Sigmoid colon (tissue), 7 donors: Measurements from ENCODE around the gene PTK7. TPM values are rescaled to one million over a fixed set of nuclear protein-coding genes. Genes with fewer than 3 reads are reported as not detected.

Source experiments
- DNase-seq: peaks from one replicate; pipeline ENCODE4 v3.0.0-alpha.2; 2019
- H3K27ac ChIP-seq, 4 donors: fragments of 200-600 bp; sonication (generic); one replicate each; pipeline ENCODE4 v1.5.1; 2016 to 2019; ENCODE audit warnings: mild to moderate bottlenecking in 1 of 4
- H3K27me3 ChIP-seq, 3 donors: fragments of 200-600 bp; sonication (generic); one replicate each; pipeline ENCODE4 v1.5.1; 2019; ENCODE audit warnings: mild to moderate bottlenecking in 1 of 3
- H3K36me3 ChIP-seq, 4 donors: fragments of 200-600 bp; sonication (generic); one replicate each; pipeline ENCODE4 v1.5.1; 2016 to 2019
- H3K4me1 ChIP-seq, 4 donors: fragments of 200-600 bp; sonication (generic); one replicate each; pipeline ENCODE4 v1.5.1; 2017 to 2019
- H3K4me3 ChIP-seq, 4 donors: fragments of 200-600 bp; sonication (generic); one replicate each; pipeline ENCODE4 v1.5.1; 2017 to 2019; ENCODE audit warnings: mild to moderate bottlenecking in 2 of 4, moderate library complexity in 1 of 4
- H3K9me3 ChIP-seq, 4 donors: fragments of 200-600 bp in 3 of 4; sonication (generic) in 3 of 4; one replicate each; pipeline versions ENCODE4 v1.5.1 to v1.6.1; 2013 to 2019
- EP300 ChIP-seq, 4 donors: sonication (generic); formaldehyde crosslinking; IDR thresholded peaks; one replicate each; pipeline ENCODE4 v1.6.1; 2017; ENCODE audit warnings: antibody characterized with exemption in 4 of 4
- POLR2A ChIP-seq, 2 donors: fragments of 450-650 bp; IDR thresholded peaks; one replicate each; pipeline ENCODE4 v1.6.1; 2016; ENCODE audit warnings: antibody characterized with exemption in 2 of 2, mild to moderate bottlenecking in 2 of 2, moderate library complexity in 2 of 2
- POLR2AphosphoS5 ChIP-seq, 4 donors: sonication (generic); formaldehyde crosslinking; IDR thresholded peaks; one replicate each; pipeline ENCODE4 v1.6.1; 2017; ENCODE audit warnings: antibody characterized with exemption in 4 of 4
- WGBS, 2 donors: extraction: QIAGEN DNeasy Blood & Tissue Kit; methylation state at CpG; one replicate each; pipeline ENCODE4 v1.1.7; 2013; 5-methylcytosine and 5-hydroxymethylcytosine counted together
- intact Hi-C: fragments of 100-400 bp; cut with DNase I; formaldehyde crosslinking; loops from one replicate; pipeline ENCODE4 v1.15.1; 2023
- polyA plus RNA-seq, 3 donors: library from polyadenylated mRNA; stranded (reverse); fragments of 200-250 nt; gene quantifications; one replicate each; pipeline ENCODE4 v1.2.3, GENCODE V29; 2013
- total RNA-seq, 4 donors: library from RNA; depleted of rRNA; stranded (reverse); fragments of >200 nt; gene quantifications; one replicate each; pipeline ENCODE4 v1.1.0, GENCODE V29; 2016
- TF ChIP-seq, protein P1 (sequence below), 4 experiments: fragments of 450-650 bp in 3 of 4; fragments of 200-600 bp in 1 of 4; IDR thresholded peaks; one replicate each; pipeline ENCODE4 v1.5.1; 2016 to 2019; ENCODE audit warnings: antibody characterized with exemption in 4 of 4, mild to moderate bottlenecking in 3 of 4, moderate library complexity in 2 of 4
- donor health status: healthy with polysubstance abuse.
- donor health status: Bipolar disorder and iron deficiency.
- donor health status: healthy.

Gene PTK7
- total and polyA plus RNA-seq, 7 donors, result 1.2 to 15.6 (median 6.1) TPM

DNA sequence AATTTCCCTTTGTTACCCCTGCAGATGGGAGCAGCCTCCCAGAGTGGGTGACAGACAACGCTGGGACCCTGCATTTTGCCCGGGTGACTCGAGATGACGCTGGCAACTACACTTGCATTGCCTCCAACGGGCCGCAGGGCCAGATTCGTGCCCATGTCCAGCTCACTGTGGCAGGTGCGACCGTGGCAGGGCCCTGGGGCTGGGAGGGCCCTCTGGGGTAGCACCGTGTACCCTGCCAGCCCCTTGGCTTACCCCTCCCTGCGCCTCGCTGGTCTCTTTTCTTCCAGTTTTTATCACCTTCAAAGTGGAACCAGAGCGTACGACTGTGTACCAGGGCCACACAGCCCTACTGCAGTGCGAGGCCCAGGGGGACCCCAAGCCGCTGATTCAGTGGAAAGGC lies 65.5 kb downstream of the PTK7 start:
- no peak for DNase-seq
- intact Hi-C loops, result loop anchor here (2.0 to 5.0 kb wide), 2 partner anchors 89 to 129 kb away; partner anchors contain the start of genes CUL7 and MEA1
- Histone ChIP-seq H3K27me3 (no peaks in the 10 kb centered on the region), H3K4me1 (peaks cover 0 to 13% (median 11%) of the 10 kb centered on the region in 4 donors), H3K4me3 (no peak overlapping the region), H3K27ac (no peak overlapping the region), H3K9me3 (no peaks in the 10 kb centered on the region), H3K36me3 (no peaks in the 10 kb centered on the region)
- 90 to 92% methylated on average over 16 of the region's 16 CpGs for WGBS, 2 donors
- TF ChIP-seq, protein P1, sequence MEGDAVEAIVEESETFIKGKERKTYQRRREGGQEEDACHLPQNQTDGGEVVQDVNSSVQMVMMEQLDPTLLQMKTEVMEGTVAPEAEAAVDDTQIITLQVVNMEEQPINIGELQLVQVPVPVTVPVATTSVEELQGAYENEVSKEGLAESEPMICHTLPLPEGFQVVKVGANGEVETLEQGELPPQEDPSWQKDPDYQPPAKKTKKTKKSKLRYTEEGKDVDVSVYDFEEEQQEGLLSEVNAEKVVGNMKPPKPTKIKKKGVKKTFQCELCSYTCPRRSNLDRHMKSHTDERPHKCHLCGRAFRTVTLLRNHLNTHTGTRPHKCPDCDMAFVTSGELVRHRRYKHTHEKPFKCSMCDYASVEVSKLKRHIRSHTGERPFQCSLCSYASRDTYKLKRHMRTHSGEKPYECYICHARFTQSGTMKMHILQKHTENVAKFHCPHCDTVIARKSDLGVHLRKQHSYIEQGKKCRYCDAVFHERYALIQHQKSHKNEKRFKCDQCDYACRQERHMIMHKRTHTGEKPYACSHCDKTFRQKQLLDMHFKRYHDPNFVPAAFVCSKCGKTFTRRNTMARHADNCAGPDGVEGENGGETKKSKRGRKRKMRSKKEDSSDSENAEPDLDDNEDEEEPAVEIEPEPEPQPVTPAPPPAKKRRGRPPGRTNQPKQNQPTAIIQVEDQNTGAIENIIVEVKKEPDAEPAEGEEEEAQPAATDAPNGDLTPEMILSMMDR (IDR thresholded peaks at IDR 0.05), result no peak
- TF ChIP-seq EP300 (IDR thresholded peaks at IDR 0.05) (no peak), POLR2AphosphoS5 (IDR thresholded peaks at IDR 0.05) (no peak), POLR2A (IDR thresholded peaks at IDR 0.05) (no peak)

DNA sequence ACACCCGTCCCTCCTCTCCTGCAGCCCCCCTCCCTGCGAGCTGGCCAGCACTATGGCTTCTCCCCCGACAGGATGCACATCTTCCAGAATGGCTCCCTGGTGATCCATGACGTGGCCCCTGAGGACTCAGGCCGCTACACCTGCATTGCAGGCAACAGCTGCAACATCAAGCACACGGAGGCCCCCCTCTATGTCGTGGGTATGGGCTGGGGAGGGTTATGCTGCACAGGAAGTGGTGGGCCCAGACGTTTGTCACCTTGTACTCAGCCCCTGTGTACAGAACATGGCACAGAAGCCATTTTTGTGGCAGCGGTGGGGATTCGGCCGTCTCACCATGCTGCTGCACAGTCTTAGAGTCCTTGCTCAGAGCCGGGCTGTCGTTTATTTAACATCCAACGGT lies 66.0 kb downstream of the PTK7 start:
- intact Hi-C loops, result loop anchor here (2.0 to 5.0 kb wide), 2 partner anchors 90 to 129 kb away; partner anchors contain the start of genes CUL7 and MEA1
- no peak for TF ChIP-seq POLR2AphosphoS5 (IDR thresholded peaks at IDR 0.05)
- TF ChIP-seq, protein P1 (IDR thresholded peaks at IDR 0.05), result no peak
- TF ChIP-seq EP300 (IDR thresholded peaks at IDR 0.05), result no peak
- TF ChIP-seq POLR2A (IDR thresholded peaks at IDR 0.05), result no peak
- Histone ChIP-seq H3K4me1 (peaks cover 0 to 13% (median 11%) of the 10 kb centered on the region in 4 donors), H3K27ac (no peak overlapping the region), H3K9me3 (no peaks in the 10 kb centered on the region), H3K36me3 (no peaks in the 10 kb centered on the region), H3K4me3 (no peak overlapping the region), H3K27me3 (no peaks in the 10 kb centered on the region)
- WGBS, 2 donors, result 67 to 81% methylated on average over 14 of the region's 14 CpGs
- DNase-seq, result no peak

DNA sequence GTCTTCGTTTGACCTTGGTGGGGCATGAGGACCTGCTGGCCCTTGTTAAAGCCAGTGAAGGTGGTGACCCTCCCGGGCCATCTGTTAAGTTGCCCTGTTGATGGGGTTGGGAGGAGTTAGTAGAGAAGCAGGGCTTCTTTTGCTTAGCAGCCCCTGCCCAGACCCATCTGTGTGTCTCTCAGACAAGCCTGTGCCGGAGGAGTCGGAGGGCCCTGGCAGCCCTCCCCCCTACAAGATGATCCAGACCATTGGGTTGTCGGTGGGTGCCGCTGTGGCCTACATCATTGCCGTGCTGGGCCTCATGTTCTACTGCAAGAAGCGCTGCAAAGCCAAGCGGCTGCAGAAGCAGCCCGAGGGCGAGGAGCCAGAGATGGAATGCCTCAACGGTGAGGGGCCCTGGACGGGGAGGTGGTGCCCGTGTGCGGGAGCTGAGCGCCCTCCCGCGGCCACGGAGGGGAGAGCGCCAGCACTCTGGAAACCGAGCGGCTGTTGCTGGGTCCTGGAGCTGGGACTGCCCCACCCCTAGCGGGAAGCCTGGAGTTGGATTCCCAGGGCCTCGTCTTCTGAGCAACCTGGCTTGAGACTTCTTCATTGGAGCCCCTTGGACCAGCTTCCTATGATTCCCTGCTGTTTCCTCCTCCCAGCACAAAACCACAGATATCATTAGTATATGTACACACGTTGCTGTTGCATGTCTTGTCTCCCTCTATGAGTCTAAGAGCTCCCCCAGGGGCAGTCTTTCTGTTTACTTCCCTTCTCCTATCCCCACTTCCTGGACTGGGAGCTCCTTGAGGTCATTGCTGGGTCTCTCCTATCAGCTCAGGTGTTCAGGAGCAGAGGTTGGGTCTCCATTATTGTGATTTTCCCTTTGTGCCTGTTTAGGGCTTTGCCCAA lies 67.4 kb downstream of the PTK7 start:
- H3K4me3 ChIP-seq, result no peak overlapping the region
- no peaks in the 10 kb centered on the region for H3K9me3 ChIP-seq
- 20 to 21% methylated on average over 25 of the region's 25 CpGs for WGBS, 2 donors
- no peaks in the 10 kb centered on the region for H3K36me3 ChIP-seq
- peak; percentile 97 for DNase-seq
- TF ChIP-seq, protein P1 (IDR thresholded peaks at IDR 0.05), result peak; percentile 90 to 93 (median 92)
- TF ChIP-seq POLR2AphosphoS5 (IDR thresholded peaks at IDR 0.05), result peak in 2 of 4 donors; percentile 16 to 57
- TF ChIP-seq EP300 (IDR thresholded peaks at IDR 0.05), result no peak
- peaks cover 0 to 13% (median 11%) of the 10 kb centered on the region in 4 donors for H3K4me1 ChIP-seq
- intact Hi-C loops, result loop anchor here (1.0 to 5.0 kb wide), 3 partner anchors 91 to 242 kb away; partner anchors contain the start of genes CUL7 and MEA1
- H3K27me3 ChIP-seq, result no peaks in the 10 kb centered on the region
- peak overlapping the region; percentile 8 to 63 (median 58) for H3K27ac ChIP-seq

DNA sequence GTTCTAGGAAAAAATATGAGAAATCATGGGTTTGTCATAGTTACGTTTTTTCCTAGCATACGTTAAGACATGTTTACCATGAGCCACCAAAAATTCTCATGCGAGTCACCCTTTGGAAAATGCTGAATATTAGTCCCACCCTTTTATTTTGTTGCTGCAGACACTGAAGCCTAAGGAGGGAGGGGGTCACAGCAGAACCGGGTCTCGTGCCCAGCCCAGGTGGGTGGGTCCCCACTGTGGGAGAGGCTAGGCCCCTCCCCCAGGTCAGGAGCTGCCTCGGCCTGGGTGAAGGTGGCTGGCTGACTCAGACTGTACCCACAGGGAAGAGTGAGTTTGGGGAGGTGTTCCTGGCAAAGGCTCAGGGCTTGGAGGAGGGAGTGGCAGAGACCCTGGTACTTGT lies 68.8 kb downstream of the PTK7 start:
- H3K27me3 ChIP-seq, result no peaks in the 10 kb centered on the region
- WGBS, 2 donors, result 74 to 82% methylated on average over 6 of the region's 6 CpGs
- no peak for TF ChIP-seq EP300 (IDR thresholded peaks at IDR 0.05)
- TF ChIP-seq POLR2AphosphoS5 (IDR thresholded peaks at IDR 0.05), result no peak
- no peak for TF ChIP-seq POLR2A (IDR thresholded peaks at IDR 0.05)
- TF ChIP-seq, protein P1 (IDR thresholded peaks at IDR 0.05), result no peak
- no peak overlapping the region for H3K4me3 ChIP-seq
- H3K36me3 ChIP-seq, result no peaks in the 10 kb centered on the region
- H3K27ac ChIP-seq, result no peak overlapping the region
- intact Hi-C loops, result loop anchor here (5.0 kb wide), 1 partner anchor 93 kb away; the partner anchor contains the start of gene CUL7
- peaks cover 0 to 13% (median 11%) of the 10 kb centered on the region in 4 donors for H3K4me1 ChIP-seq
- H3K9me3 ChIP-seq, result no peaks in the 10 kb centered on the region
- no peak for DNase-seq
